Panc1 (cell line): ENCODE results near the gene KATNAL1.

Experiments
- CTCF ChIP-seq: fragments of 450-650 bp; IDR thresholded peaks from 2 replicates; pipeline ENCODE4 v1.5.1; 2017; ENCODE audit warnings: mild to moderate bottlenecking
- POLR2AphosphoS5 ChIP-seq: IDR thresholded peaks from 2 replicates; pipeline ENCODE4 v1.6.1; 2012; ENCODE audit warnings: mild to moderate bottlenecking, low read depth, low read length, moderate library complexity
- TCF7L2 ChIP-seq: IDR thresholded peaks from 2 replicates; pipeline ENCODE4 v1.6.1; 2011; ENCODE audit warnings: mild to moderate bottlenecking, low read depth, low read length, inconsistent platforms
- TF ChIP-seq, protein P1 (sequence below), 2 experiments: IDR thresholded peaks; 2 replicates each; pipeline ENCODE4 v1.6.1; 2011 to 2012; ENCODE audit warnings: low read depth in 2 of 2, control low read depth in 1 of 2, low read length in 1 of 2, mild to moderate bottlenecking in 1 of 2, moderate library complexity in 1 of 2; ENCODE audit not compliant: insufficient read depth in 1 of 2

GRCh38 chr13:30301827-30302226 lies 5.5 kb downstream of the KATNAL1 start:
- TF ChIP-seq CTCF = no peak
- TF ChIP-seq, protein P1, sequence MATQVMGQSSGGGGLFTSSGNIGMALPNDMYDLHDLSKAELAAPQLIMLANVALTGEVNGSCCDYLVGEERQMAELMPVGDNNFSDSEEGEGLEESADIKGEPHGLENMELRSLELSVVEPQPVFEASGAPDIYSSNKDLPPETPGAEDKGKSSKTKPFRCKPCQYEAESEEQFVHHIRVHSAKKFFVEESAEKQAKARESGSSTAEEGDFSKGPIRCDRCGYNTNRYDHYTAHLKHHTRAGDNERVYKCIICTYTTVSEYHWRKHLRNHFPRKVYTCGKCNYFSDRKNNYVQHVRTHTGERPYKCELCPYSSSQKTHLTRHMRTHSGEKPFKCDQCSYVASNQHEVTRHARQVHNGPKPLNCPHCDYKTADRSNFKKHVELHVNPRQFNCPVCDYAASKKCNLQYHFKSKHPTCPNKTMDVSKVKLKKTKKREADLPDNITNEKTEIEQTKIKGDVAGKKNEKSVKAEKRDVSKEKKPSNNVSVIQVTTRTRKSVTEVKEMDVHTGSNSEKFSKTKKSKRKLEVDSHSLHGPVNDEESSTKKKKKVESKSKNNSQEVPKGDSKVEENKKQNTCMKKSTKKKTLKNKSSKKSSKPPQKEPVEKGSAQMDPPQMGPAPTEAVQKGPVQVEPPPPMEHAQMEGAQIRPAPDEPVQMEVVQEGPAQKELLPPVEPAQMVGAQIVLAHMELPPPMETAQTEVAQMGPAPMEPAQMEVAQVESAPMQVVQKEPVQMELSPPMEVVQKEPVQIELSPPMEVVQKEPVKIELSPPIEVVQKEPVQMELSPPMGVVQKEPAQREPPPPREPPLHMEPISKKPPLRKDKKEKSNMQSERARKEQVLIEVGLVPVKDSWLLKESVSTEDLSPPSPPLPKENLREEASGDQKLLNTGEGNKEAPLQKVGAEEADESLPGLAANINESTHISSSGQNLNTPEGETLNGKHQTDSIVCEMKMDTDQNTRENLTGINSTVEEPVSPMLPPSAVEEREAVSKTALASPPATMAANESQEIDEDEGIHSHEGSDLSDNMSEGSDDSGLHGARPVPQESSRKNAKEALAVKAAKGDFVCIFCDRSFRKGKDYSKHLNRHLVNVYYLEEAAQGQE (IDR thresholded peaks at IDR 0.05; ENCODE audit: insufficient read depth in 1 of 2, low read depth in 2 of 2, low read length in 1 of 2) = no peak
- TF ChIP-seq TCF7L2 = no peak
- no peak for TF ChIP-seq POLR2AphosphoS5
